Peyer's patch (tissue), 4 donors: ENCODE data around the gene SKIL. TPM values are rescaled to one million over a fixed set of nuclear protein-coding genes. Genes with fewer than 3 reads are reported as not detected.

Experiments
- total RNA-seq, 4 donors: library from RNA; depleted of rRNA; stranded (reverse); fragments of >200 nt; gene quantifications; one replicate each; pipeline ENCODE4 v1.1.0, GENCODE V29; 2016

Gene SKIL
- total RNA-seq, 4 donors from 2014 or later = 22.5 to 78.4 (median 43.5) TPM

Other genes starting within 250 kb of the SKIL start
- gene PHC3, start 176.0 kb upstream of the SKIL start, total RNA-seq = 100 to 1,000 TPM in 1 of 4 donors, 10 to 100 TPM in 3; 52.4 to 234 (median 83.2) TPM
- gene PRKCI, start 135.3 kb upstream of the SKIL start, total RNA-seq = 10 to 100 TPM; 22.1 to 50.3 (median 43.5) TPM
- 10 to 100 TPM in 1 of 4 donors, 1 to 10 TPM in 3; 4.1 to 16.6 (median 5.0) TPM for gene CLDN11, start 61.2 kb downstream of the SKIL start, total RNA-seq
- under 1 TPM in 3 of 4 donors, not detected in 1; 0.18 to 0.40 (median 0.38) TPM for gene SLC7A14, start 228.4 kb downstream of the SKIL start, total RNA-seq